IMR-90 (cell line): Measurements from ENCODE around the gene MIB1. TPM values are rescaled to one million over a fixed set of nuclear protein-coding genes. Genes with fewer than 3 reads are reported as not detected.

Source experiments
- ATAC-seq: fragments of 200-7000 bp; cut with Tn5 transposase; 2 replicates; pipeline ENCODE4 v1.9.1; 2020; ENCODE audit warnings: low read depth, mild to moderate bottlenecking, moderate library complexity
- BruUV-seq: library from RNA; stranded (reverse); fragments of 400-500 nt; replicated peaks from 2 replicates; lab custom pipeline; 2021; lab: Mats Ljungman, UMichigan
- CTCF ChIA-PET: fragments of 300-600 bp; formaldehyde crosslinking; extraction: SDS; loops from one replicate; lab custom pipeline; 2021; ENCODE audit warnings: antibody characterized with exemption; lab: Yijun Ruan, JAX
- POLR2A ChIA-PET: fragments of 300-600 bp; sonication (Branson Sonifier 250); formaldehyde crosslinking; loops from one replicate; lab custom pipeline; 2022; ENCODE audit warnings: antibody characterized with exemption; ENCODE audit not compliant: unreplicated experiment; lab: Charles Lee
- DNase-seq: peaks from one replicate; pipeline ENCODE4 v3.0.0; 2013
- H2AFZ ChIP-seq: replicated peaks from 2 replicates; pipeline ENCODE3; 2013; ENCODE audit warnings: low read length, mild to moderate bottlenecking; ENCODE audit not compliant: poor library complexity
- H2AK5ac ChIP-seq: 2 replicates; pipeline ENCODE4 v1.6.1; 2013; ENCODE audit warnings: low read depth, low read length, inconsistent platforms
- H2AK9ac ChIP-seq: replicated peaks from 2 replicates; pipeline ENCODE3; 2013; ENCODE audit warnings: mild to moderate bottlenecking, low read depth, low read length, moderate library complexity; ENCODE audit not compliant: poor library complexity
- H2BK120ac ChIP-seq: 2 replicates; pipeline ENCODE4 v1.6.1; 2013; ENCODE audit warnings: low read depth, low read length, inconsistent platforms
- H2BK15ac ChIP-seq: 3 replicates; pipeline ENCODE4 v1.6.1; 2013; ENCODE audit warnings: low read depth, low read length, inconsistent platforms
- H2BK20ac ChIP-seq: 2 replicates; pipeline ENCODE4 v1.6.1; 2013; ENCODE audit warnings: low read depth, mild to moderate bottlenecking, inconsistent platforms, low read length, moderate library complexity
- H2BK5ac ChIP-seq: 2 replicates; pipeline ENCODE4 v1.6.1; 2013; ENCODE audit warnings: mild to moderate bottlenecking, low read depth, low read length, inconsistent platforms; ENCODE audit not compliant: poor library complexity, severe bottlenecking
- H3K14ac ChIP-seq: replicated peaks from 2 replicates; pipeline ENCODE4 v1.6.1; 2013; ENCODE audit warnings: low read depth, low read length, inconsistent platforms
- H3K18ac ChIP-seq: 2 replicates; pipeline ENCODE4 v1.6.1; 2013; ENCODE audit warnings: low read depth, low read length, control low read depth
- H3K23ac ChIP-seq: 2 replicates; pipeline ENCODE4 v1.6.1; 2013; ENCODE audit warnings: low read depth, low read length, inconsistent platforms
- H3K27ac ChIP-seq: 2 replicates; pipeline ENCODE4 v1.5.1; 2013; ENCODE audit warnings: mild to moderate bottlenecking, control low read depth, low read length; ENCODE audit not compliant: insufficient read depth
- H3K27me3 ChIP-seq: 2 replicates; pipeline ENCODE4 v1.6.1; 2013; ENCODE audit warnings: low read length; ENCODE audit not compliant: control insufficient read depth, insufficient read depth
- H3K36me3 ChIP-seq: 2 replicates; pipeline ENCODE4 v1.6.1; 2013; ENCODE audit warnings: low read length, mixed read lengths; ENCODE audit not compliant: control insufficient read depth, insufficient read depth
- H3K4ac ChIP-seq: 2 replicates; pipeline ENCODE4 v1.6.1; 2013; ENCODE audit warnings: low read depth, low read length, inconsistent platforms
- H3K4me1 ChIP-seq: 2 replicates; pipeline ENCODE4 v1.6.1; 2013; ENCODE audit warnings: low read length, mixed read lengths; ENCODE audit not compliant: control insufficient read depth, insufficient read depth
- H3K4me2 ChIP-seq: 2 replicates; pipeline ENCODE4 v1.6.1; 2013; ENCODE audit warnings: low read depth, mild to moderate bottlenecking, control low read depth, low read length, moderate library complexity
- H3K4me3 ChIP-seq: 2 replicates; pipeline ENCODE4 v1.5.1; 2013; ENCODE audit warnings: low read depth, mild to moderate bottlenecking, control low read depth, low read length, moderate library complexity; ENCODE audit not compliant: insufficient read depth
- H3K56ac ChIP-seq: 2 replicates; pipeline ENCODE4 v1.6.1; 2013; ENCODE audit warnings: low read length, inconsistent platforms; ENCODE audit not compliant: insufficient read depth; ENCODE audit errors: extremely low read depth
- H3K79me1 ChIP-seq, 2 experiments: 2 replicates each; pipeline ENCODE4 v1.6.1; 2013; ENCODE audit warnings: low read length in 2 of 2, inconsistent platforms in 1 of 2, low read depth in 1 of 2
- H3K9ac ChIP-seq: 2 replicates; pipeline ENCODE4 v1.6.1; 2013; ENCODE audit warnings: low read depth, low read length, control low read depth
- H3K9me1 ChIP-seq: 2 replicates; pipeline ENCODE4 v1.6.1; 2013; ENCODE audit warnings: low read length, inconsistent platforms; ENCODE audit not compliant: insufficient read depth
- H3K9me3 ChIP-seq: 2 replicates; pipeline ENCODE4 v1.6.1; 2013; ENCODE audit warnings: low read length; ENCODE audit not compliant: control insufficient read depth, insufficient read depth
- H4K20me1 ChIP-seq: 2 replicates; pipeline ENCODE4 v1.6.1; 2013; ENCODE audit warnings: low read length, inconsistent platforms; ENCODE audit not compliant: insufficient read depth
- H4K5ac ChIP-seq: 2 replicates; pipeline ENCODE4 v1.6.1; 2013; ENCODE audit warnings: mild to moderate bottlenecking, low read depth, low read length, control low read depth
- H4K8ac ChIP-seq, 2 experiments: 2 replicates each; pipeline ENCODE4 v1.6.1; 2013; ENCODE audit warnings: low read depth in 2 of 2, low read length in 2 of 2, control low read depth in 1 of 2, inconsistent platforms in 1 of 2
- H4K91ac ChIP-seq: 2 replicates; pipeline ENCODE4 v1.6.1; 2013; ENCODE audit warnings: low read depth, low read length, inconsistent platforms; ENCODE audit not compliant: insufficient read depth
- BHLHE40 ChIP-seq: fragments of 150-350 bp; IDR thresholded peaks from 2 replicates; pipeline ENCODE4 v1.6.1; 2016; ENCODE audit warnings: mild to moderate bottlenecking, low read depth, low read length
- CEBPB ChIP-seq: IDR thresholded peaks from 2 replicates; pipeline ENCODE4 v1.6.1; 2012; ENCODE audit warnings: low read depth, low read length, improper control_type of control experiment
- CHD1 ChIP-seq: IDR thresholded peaks from 2 replicates; pipeline ENCODE4 v1.6.1; 2012; ENCODE audit warnings: low read depth, low read length, improper control_type of control experiment
- FOS ChIP-seq: fragments of 150-350 bp; IDR thresholded peaks from 2 replicates; pipeline ENCODE4 v1.6.1; 2016; ENCODE audit warnings: low read depth, low read length
- MAFK ChIP-seq: IDR thresholded peaks from 2 replicates; pipeline ENCODE4 v1.6.1; 2012; ENCODE audit warnings: low read depth, low read length, improper control_type of control experiment
- MAZ ChIP-seq: IDR thresholded peaks from 2 replicates; pipeline ENCODE4 v1.6.1; 2012; ENCODE audit warnings: low read depth, mild to moderate bottlenecking, low read length, improper control_type of control experiment, moderate library complexity, borderline replicate concordance
- MXI1 ChIP-seq: IDR thresholded peaks from 2 replicates; pipeline ENCODE4 v1.6.1; 2012; ENCODE audit warnings: low read depth, mild to moderate bottlenecking, low read length, moderate library complexity, borderline replicate concordance
- NFE2L2 ChIP-seq: fragments of 150-350 bp; IDR thresholded peaks from 2 replicates; pipeline ENCODE4 v1.6.1; 2016; ENCODE audit warnings: low read depth, mild to moderate bottlenecking, low read length
- POLR2A ChIP-seq: IDR thresholded peaks from 2 replicates; pipeline ENCODE4 v1.6.1; 2012; ENCODE audit warnings: mild to moderate bottlenecking, low read depth, low read length
- RAD21 ChIP-seq: IDR thresholded peaks from 2 replicates; pipeline ENCODE4 v1.6.1; 2012; ENCODE audit warnings: low read length, improper control_type of control experiment
- RCOR1 ChIP-seq: IDR thresholded peaks from 2 replicates; pipeline ENCODE4 v1.6.1; 2012; ENCODE audit warnings: mild to moderate bottlenecking, low read length, improper control_type of control experiment; ENCODE audit not compliant: insufficient replicate concordance
- RFX5 ChIP-seq: IDR thresholded peaks from 2 replicates; pipeline ENCODE4 v1.8.0; 2012; ENCODE audit warnings: low read depth, mild to moderate bottlenecking, low read length, moderate library complexity
- SMC3 ChIP-seq: fragments of 150-350 bp; IDR thresholded peaks from 2 replicates; pipeline ENCODE4 v1.6.1; 2016; ENCODE audit warnings: low read depth, mild to moderate bottlenecking, antibody characterized with exemption, low read length, moderate library complexity
- WGBS, 2 experiments: methylation state at CpG; one replicate each; pipeline versions ENCODE4 v1.1.5 to v1.1.7; 2013; ENCODE audit warnings: missing lambda C conversion rate in 2 of 2; ENCODE audit not compliant: insufficient read length in 1 of 2; ENCODE audit errors: extremely low coverage in 2 of 2; 5-methylcytosine and 5-hydroxymethylcytosine counted together
- dilution Hi-C: fragments of 300-500 bp; cut with HindIII; formaldehyde crosslinking; loops from one replicate; pipeline ENCODE4 v1.14.3; 2018; ENCODE audit warnings: low sequenced_read_pairs; ENCODE audit not compliant: unreplicated experiment
- in situ Hi-C: fragments of 300-500 bp; cut with MboI; formaldehyde crosslinking; loops from 3 replicates; pipeline ENCODE4 v1.14.3; 2019; ENCODE audit warnings: low sequenced_read_pairs, inconsistent platforms, mixed read lengths
- intact Hi-C: fragments of 100-400 bp; cut with micrococcal nuclease; formaldehyde crosslinking; loops from 2 replicates; pipeline ENCODE4 v1.10.0; 2022
- polyA plus RNA-seq, 3 experiments: library from polyadenylated mRNA; depleted of rRNA; stranded (reverse); fragments of >200 nt; gene quantifications; 2 replicates each; pipeline ENCODE4 v1.2.3, GENCODE V29; 2012; ENCODE audit warnings: low replicate concordance in 1 of 3
- total RNA-seq: library from RNA; depleted of rRNA; stranded (reverse); fragments of >200 nt; gene quantifications from 2 replicates; pipeline ENCODE4 v1.2.3, GENCODE V29; 2012
- TF ChIP-seq, protein P1 (sequence below): conservative IDR thresholded peaks from 2 replicates; pipeline ENCODE4 v1.5.1; 2012; ENCODE audit warnings: mild to moderate bottlenecking, low read depth, low read length, improper control_type of control experiment
- TF ChIP-seq, protein P2 (sequence below): fragments of 150-350 bp; IDR thresholded peaks from 2 replicates; pipeline ENCODE4 v1.6.1; 2016; ENCODE audit warnings: low read depth, mild to moderate bottlenecking, low read length, moderate library complexity, borderline replicate concordance

The MIB1 gene
- total and polyA plus RNA-seq, 2 of the 4 experiments (the other 2 are of a cell fraction), result 5.9 to 80.1 TPM

DNA sequence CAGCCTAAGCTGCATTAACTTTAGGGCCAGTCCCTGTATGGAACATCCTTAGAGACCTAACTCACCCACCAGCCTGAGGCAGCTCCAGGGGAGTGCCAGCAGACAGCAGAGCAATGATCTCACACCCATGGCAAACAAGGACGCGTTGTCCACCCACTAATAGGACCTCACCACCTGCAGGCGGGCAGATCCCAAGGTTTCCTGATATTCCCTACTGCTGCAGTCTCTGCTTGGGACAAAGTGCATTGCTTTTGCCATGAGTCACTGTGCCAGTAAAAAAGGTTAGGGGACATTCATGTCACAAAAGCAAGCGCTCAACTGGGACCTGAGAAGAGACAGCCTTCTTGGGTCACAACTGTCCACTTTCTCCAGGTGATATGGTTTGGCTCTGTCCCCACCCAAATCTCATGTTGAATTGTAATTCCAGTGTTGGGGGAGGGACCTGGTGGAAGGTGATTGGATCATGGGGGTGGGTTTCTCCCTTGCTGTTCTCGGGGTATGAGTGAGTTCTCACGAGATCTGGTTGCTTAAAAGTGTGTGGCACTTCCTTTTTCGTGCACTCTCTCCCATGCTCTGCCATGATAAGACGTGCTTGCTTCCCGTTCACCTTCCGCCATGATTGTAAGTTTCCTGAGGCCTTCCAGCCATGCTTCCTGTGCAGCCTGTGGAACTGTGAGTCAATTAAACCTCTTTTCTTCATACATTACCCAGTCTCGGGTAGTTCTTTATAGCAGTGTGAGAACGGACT lies 160.2 kb downstream of the MIB1 start:
- Histone ChIP-seq H2BK5ac (no peak overlapping the region), H4K8ac (no peak overlapping the region), H3K14ac (no peak overlapping the region), H3K23ac (no peak overlapping the region), H3K56ac (no peak overlapping the region), H3K4ac (no peak overlapping the region), H4K91ac (no peak overlapping the region), H2AFZ (no peak overlapping the region), H3K9me1 (no peaks in the 10 kb centered on the region), H4K20me1 (no peaks in the 10 kb centered on the region), H4K5ac (no peak overlapping the region), H2AK9ac (no peak overlapping the region), H3K4me2 (no peak overlapping the region), H3K4me3 (no peak overlapping the region), H3K9ac (no peak overlapping the region), H2BK20ac (no peak overlapping the region), H3K36me3 (no peaks in the 10 kb centered on the region), H3K27ac (no peak overlapping the region), H3K79me1 (no peaks in the 10 kb centered on the region), H3K27me3 (peaks cover 11% of the 10 kb centered on the region), H3K4me1 (no peaks in the 10 kb centered on the region; the same call in 1 of the 2 replicates), H2BK15ac (no peak overlapping the region), H3K9me3 (no peaks in the 10 kb centered on the region), H2BK120ac (no peak overlapping the region), H3K18ac (no peak overlapping the region), H2AK5ac (no peak overlapping the region)
- ChIA-PET CTCF (interaction anchor here (0.6 kb wide), 1 partner anchor 55 kb away, joined by 4 read pairs; no protein-coding TSS in a partner anchor), POLR2A (interaction anchor here (0.6 kb wide), 1 partner anchor 661 kb away, joined by 3 read pairs; no protein-coding TSS in a partner anchor)
- no TSS peak for BruUV-seq
- in situ Hi-C loops, result loop anchor here (10.0 to 25.0 kb wide), 3 partner anchors 664 to 1087 kb away; no protein-coding TSS in a partner anchor
- dilution Hi-C loops, result no loop called here
- no peak for TF ChIP-seq RFX5
- TF ChIP-seq, protein P1, sequence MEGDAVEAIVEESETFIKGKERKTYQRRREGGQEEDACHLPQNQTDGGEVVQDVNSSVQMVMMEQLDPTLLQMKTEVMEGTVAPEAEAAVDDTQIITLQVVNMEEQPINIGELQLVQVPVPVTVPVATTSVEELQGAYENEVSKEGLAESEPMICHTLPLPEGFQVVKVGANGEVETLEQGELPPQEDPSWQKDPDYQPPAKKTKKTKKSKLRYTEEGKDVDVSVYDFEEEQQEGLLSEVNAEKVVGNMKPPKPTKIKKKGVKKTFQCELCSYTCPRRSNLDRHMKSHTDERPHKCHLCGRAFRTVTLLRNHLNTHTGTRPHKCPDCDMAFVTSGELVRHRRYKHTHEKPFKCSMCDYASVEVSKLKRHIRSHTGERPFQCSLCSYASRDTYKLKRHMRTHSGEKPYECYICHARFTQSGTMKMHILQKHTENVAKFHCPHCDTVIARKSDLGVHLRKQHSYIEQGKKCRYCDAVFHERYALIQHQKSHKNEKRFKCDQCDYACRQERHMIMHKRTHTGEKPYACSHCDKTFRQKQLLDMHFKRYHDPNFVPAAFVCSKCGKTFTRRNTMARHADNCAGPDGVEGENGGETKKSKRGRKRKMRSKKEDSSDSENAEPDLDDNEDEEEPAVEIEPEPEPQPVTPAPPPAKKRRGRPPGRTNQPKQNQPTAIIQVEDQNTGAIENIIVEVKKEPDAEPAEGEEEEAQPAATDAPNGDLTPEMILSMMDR, result no peak
- no peak for TF ChIP-seq MAFK
- TF ChIP-seq POLR2A, result no peak
- TF ChIP-seq CHD1, result no peak
- TF ChIP-seq MXI1, result no peak
- no peak for TF ChIP-seq FOS
- no peak for TF ChIP-seq BHLHE40
- TF ChIP-seq, protein P2, sequence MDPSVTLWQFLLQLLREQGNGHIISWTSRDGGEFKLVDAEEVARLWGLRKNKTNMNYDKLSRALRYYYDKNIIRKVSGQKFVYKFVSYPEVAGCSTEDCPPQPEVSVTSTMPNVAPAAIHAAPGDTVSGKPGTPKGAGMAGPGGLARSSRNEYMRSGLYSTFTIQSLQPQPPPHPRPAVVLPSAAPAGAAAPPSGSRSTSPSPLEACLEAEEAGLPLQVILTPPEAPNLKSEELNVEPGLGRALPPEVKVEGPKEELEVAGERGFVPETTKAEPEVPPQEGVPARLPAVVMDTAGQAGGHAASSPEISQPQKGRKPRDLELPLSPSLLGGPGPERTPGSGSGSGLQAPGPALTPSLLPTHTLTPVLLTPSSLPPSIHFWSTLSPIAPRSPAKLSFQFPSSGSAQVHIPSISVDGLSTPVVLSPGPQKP, result no peak
- no peak for TF ChIP-seq MAZ
- no peak for TF ChIP-seq RAD21
- TF ChIP-seq RCOR1, result no peak
- no peak for TF ChIP-seq NFE2L2
- no peak for TF ChIP-seq CEBPB
- TF ChIP-seq SMC3, result no peak
- WGBS, 2 experiments, result 95% methylated on average over 4 of the region's 12 CpGs; no CpG with 5 or more reads in 1 of the 2 experiments
- ATAC-seq (no peak), DNase-seq (no peak)
- intact Hi-C loops, result no loop called here
